ENCODE results near the gene CPNE7.

- TF ChIP-seq ZNF121 (CRISPR knock-in tag; conservative IDR thresholded peaks at IDR 0.05) (no peak), KAT8 (IDR thresholded peaks at IDR 0.05; ENCODE audit: low read depth) (no peak), CEBPB (tag; IDR thresholded peaks at IDR 0.05) (no peak), RFX5 (IDR thresholded peaks at IDR 0.05; ENCODE audit: low read depth, low read length) (no peak), SP1 (CRISPR knock-in tag; IDR thresholded peaks at IDR 0.05) (no peak), CTCF (IDR thresholded peaks at IDR 0.05 in 2 of 3, conservative IDR thresholded peaks at IDR 0.05 in 1 of 3; ENCODE audit: insufficient read depth in 2 of 3, low read depth in 1 of 3, low read length in 3 of 3) (no peak), TAF1 (IDR thresholded peaks at IDR 0.05; ENCODE audit: control insufficient read depth, extremely low read depth, insufficient read depth, low read length, severe bottlenecking) (no peak), ZBTB26 (CRISPR knock-in tag; IDR thresholded peaks at IDR 0.05) (no peak), CREB3L1 (IDR thresholded peaks at IDR 0.05; ENCODE audit: borderline replicate concordance, low read depth) (no peak)
These were observed 63.8 kb downstream of the CPNE7 start for GRCh38 chr16:89639385-89639784.

Measured in K562 (cell line).